Right lobe of liver (tissue), 4 donors: ENCODE data around the gene ALDOC.

ENCODE experiments used
- POLR2A ChIP-seq: fragments of 450-650 bp; IDR thresholded peaks from one replicate; pipeline ENCODE4 v1.6.1; 2017; ENCODE audit warnings: antibody characterized with exemption, mild to moderate bottlenecking
- TF ChIP-seq, protein P1 (sequence below), 4 donors: fragments of 200-600 bp in 3 of 4; fragments of 450-650 bp in 1 of 4; IDR thresholded peaks; one replicate each; pipeline versions ENCODE4 v1.5.1 to v1.8.0; 2016 to 2022; ENCODE audit warnings: antibody characterized with exemption in 4 of 4, mild to moderate bottlenecking in 2 of 4
- donor health status: DM: no; HTN: no; CAD: no.
- donor health status: DM: no; HTN: no; CAD: no.
- donor health status: DM: no; HTN: yes; CAD: no.

GRCh38 chr17:28612531-28612930, 35.8 kb upstream of the ALDOC start:
- no peak for TF ChIP-seq POLR2A
- TF ChIP-seq, protein P1, sequence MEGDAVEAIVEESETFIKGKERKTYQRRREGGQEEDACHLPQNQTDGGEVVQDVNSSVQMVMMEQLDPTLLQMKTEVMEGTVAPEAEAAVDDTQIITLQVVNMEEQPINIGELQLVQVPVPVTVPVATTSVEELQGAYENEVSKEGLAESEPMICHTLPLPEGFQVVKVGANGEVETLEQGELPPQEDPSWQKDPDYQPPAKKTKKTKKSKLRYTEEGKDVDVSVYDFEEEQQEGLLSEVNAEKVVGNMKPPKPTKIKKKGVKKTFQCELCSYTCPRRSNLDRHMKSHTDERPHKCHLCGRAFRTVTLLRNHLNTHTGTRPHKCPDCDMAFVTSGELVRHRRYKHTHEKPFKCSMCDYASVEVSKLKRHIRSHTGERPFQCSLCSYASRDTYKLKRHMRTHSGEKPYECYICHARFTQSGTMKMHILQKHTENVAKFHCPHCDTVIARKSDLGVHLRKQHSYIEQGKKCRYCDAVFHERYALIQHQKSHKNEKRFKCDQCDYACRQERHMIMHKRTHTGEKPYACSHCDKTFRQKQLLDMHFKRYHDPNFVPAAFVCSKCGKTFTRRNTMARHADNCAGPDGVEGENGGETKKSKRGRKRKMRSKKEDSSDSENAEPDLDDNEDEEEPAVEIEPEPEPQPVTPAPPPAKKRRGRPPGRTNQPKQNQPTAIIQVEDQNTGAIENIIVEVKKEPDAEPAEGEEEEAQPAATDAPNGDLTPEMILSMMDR (IDR thresholded peaks at IDR 0.05), result no peak
